H9 (cell line): ENCODE measurements around the gene ZDHHC13. TPM values are rescaled to one million over a fixed set of nuclear protein-coding genes. Genes with fewer than 3 reads are reported as not detected.

ENCODE experiments used
- DNase-seq: peaks from one replicate; pipeline ENCODE4 v3.0.0-alpha.2; 2017
- H2AFZ ChIP-seq: one replicate; pipeline ENCODE4 v1.6.1; 2013; ENCODE audit warnings: mild to moderate bottlenecking, low read length, control low read depth, moderate library complexity
- H2AK5ac ChIP-seq: 2 replicates; pipeline ENCODE4 v1.6.1; 2013; ENCODE audit warnings: low read length, control low read depth, mixed read lengths; ENCODE audit not compliant: insufficient read length
- H2BK120ac ChIP-seq: one replicate; pipeline ENCODE4 v1.6.1; 2013; ENCODE audit warnings: low read depth, mild to moderate bottlenecking, low read length, control low read depth, inconsistent platforms; ENCODE audit not compliant: poor library complexity, severe bottlenecking
- H2BK12ac ChIP-seq: 2 replicates; pipeline ENCODE4 v1.6.1; 2013; ENCODE audit warnings: low read length, control low read depth, mixed read lengths, low read depth; ENCODE audit not compliant: insufficient read length
- H2BK15ac ChIP-seq: 2 replicates; pipeline ENCODE4 v1.6.1; 2013; ENCODE audit warnings: low read depth, low read length, control low read depth
- H2BK20ac ChIP-seq: one replicate; pipeline ENCODE4 v1.6.1; 2013; ENCODE audit warnings: low read depth, mild to moderate bottlenecking, low read length, control low read depth, inconsistent platforms; ENCODE audit not compliant: poor library complexity, severe bottlenecking
- H2BK5ac ChIP-seq: 2 replicates; pipeline ENCODE4 v1.6.1; 2013; ENCODE audit warnings: low read length, control low read depth, mixed read lengths; ENCODE audit not compliant: insufficient read length
- H3K14ac ChIP-seq: 2 replicates; pipeline ENCODE4 v1.6.1; 2013; ENCODE audit warnings: low read length, control low read depth; ENCODE audit not compliant: insufficient read depth
- H3K18ac ChIP-seq: 2 replicates; pipeline ENCODE4 v1.6.1; 2013; ENCODE audit warnings: low read depth, mild to moderate bottlenecking, mixed read lengths, low read length, control low read depth; ENCODE audit not compliant: insufficient read length
- H3K23ac ChIP-seq: 2 replicates; pipeline ENCODE4 v1.6.1; 2013; ENCODE audit warnings: low read length, control low read depth, mixed read lengths, low read depth; ENCODE audit not compliant: insufficient read length
- H3K23me2 ChIP-seq: 2 replicates; pipeline ENCODE4 v1.6.1; 2013; ENCODE audit warnings: low read depth, mild to moderate bottlenecking, mixed read lengths, low read length, control low read depth; ENCODE audit not compliant: insufficient read length, poor library complexity, severe bottlenecking
- H3K27ac ChIP-seq: 2 replicates; pipeline ENCODE4 v1.5.1; 2013; ENCODE audit warnings: low read length, control low read depth, mixed read lengths, low read depth; ENCODE audit not compliant: insufficient read length
- H3K27me3 ChIP-seq: 2 replicates; pipeline ENCODE4 v1.6.1; 2013; ENCODE audit warnings: low read length, control low read depth, inconsistent platforms; ENCODE audit not compliant: insufficient read depth
- H3K4ac ChIP-seq: 2 replicates; pipeline ENCODE4 v1.6.1; 2013; ENCODE audit warnings: low read depth, mild to moderate bottlenecking, control low read depth, inconsistent platforms, low read length, moderate library complexity
- H3K4me1 ChIP-seq: 2 replicates; pipeline ENCODE4 v1.6.1; 2013; ENCODE audit warnings: low read length, control low read depth, inconsistent platforms; ENCODE audit not compliant: insufficient read depth
- H3K4me2 ChIP-seq: 2 replicates; pipeline ENCODE4 v1.6.1; 2013; ENCODE audit warnings: low read length, control low read depth, mixed read lengths; ENCODE audit not compliant: insufficient read length, insufficient read depth
- H3K56ac ChIP-seq: 2 replicates; pipeline ENCODE4 v1.6.1; 2013; ENCODE audit warnings: low read depth, mild to moderate bottlenecking, mixed read lengths, low read length, control low read depth; ENCODE audit not compliant: insufficient read length
- H3K79me1 ChIP-seq: 2 replicates; pipeline ENCODE4 v1.6.1; 2013; ENCODE audit warnings: low read depth, mild to moderate bottlenecking, moderate library complexity, low read length, control low read depth, inconsistent platforms; ENCODE audit not compliant: insufficient read depth, poor library complexity, severe bottlenecking
- H3K79me2 ChIP-seq: 2 replicates; pipeline ENCODE4 v1.6.1; 2013; ENCODE audit warnings: low read length, control low read depth, inconsistent platforms; ENCODE audit not compliant: insufficient read depth
- H3K9ac ChIP-seq: 2 replicates; pipeline ENCODE4 v1.6.1; 2013; ENCODE audit warnings: low read length, control low read depth, mixed read lengths; ENCODE audit not compliant: insufficient read length; ENCODE audit errors: extremely low read depth
- H3K9me3 ChIP-seq: one replicate; pipeline ENCODE4 v1.6.1; 2013; ENCODE audit warnings: low read depth, low read length, inconsistent platforms; ENCODE audit not compliant: control insufficient read depth
- H3T11ph ChIP-seq: one replicate; pipeline ENCODE4 v1.6.1; 2013; ENCODE audit warnings: mild to moderate bottlenecking, low read length, control low read depth, inconsistent platforms
- H4K20me1 ChIP-seq: one replicate; pipeline ENCODE4 v1.6.1; 2013; ENCODE audit not compliant: control insufficient read depth, insufficient read length, insufficient read depth
- H4K5ac ChIP-seq: 2 replicates; pipeline ENCODE4 v1.6.1; 2013; ENCODE audit warnings: low read depth, mild to moderate bottlenecking, mixed read lengths, low read length, control low read depth; ENCODE audit not compliant: insufficient read length
- H4K8ac ChIP-seq: replicated peaks from 2 replicates; pipeline ENCODE4 v1.6.1; 2013; ENCODE audit warnings: low read length, control low read depth, mixed read lengths, low read depth; ENCODE audit not compliant: insufficient read length
- H4K91ac ChIP-seq: 2 replicates; pipeline ENCODE4 v1.6.1; 2013; ENCODE audit warnings: low read depth, mild to moderate bottlenecking, moderate library complexity, mixed read lengths, low read length, control low read depth; ENCODE audit not compliant: insufficient read length
- H3K27ac Mint-ChIP-seq, 3 experiments: 2 replicates in 2 of 3; 3 replicates in 1 of 3; pipeline ENCODE4 v1.8.0; 2020 to 2021; ENCODE audit warnings: mixed read lengths in 3 of 3, mild to moderate bottlenecking in 1 of 3, moderate library complexity in 1 of 3
- H3K27me3 Mint-ChIP-seq: 2 replicates; pipeline ENCODE4 v1.8.0; 2021; ENCODE audit warnings: low read depth, mild to moderate bottlenecking, moderate library complexity, mixed read lengths
- H3K36me3 Mint-ChIP-seq, 3 experiments: 2 replicates in 2 of 3; 3 replicates in 1 of 3; pipeline ENCODE4 v1.8.0; 2020 to 2021; ENCODE audit warnings: low read depth in 3 of 3, mixed read lengths in 3 of 3; ENCODE audit not compliant: insufficient read depth in 1 of 3
- H3K4me1 Mint-ChIP-seq, 2 experiments: 2 replicates each; pipeline ENCODE4 v1.8.0; 2020; ENCODE audit warnings: mixed read lengths in 2 of 2
- H3K4me3 Mint-ChIP-seq, 2 experiments: 2 replicates in 1 of 2; 3 replicates in 1 of 2; pipeline ENCODE4 v1.8.0; 2020 to 2021; ENCODE audit warnings: mild to moderate bottlenecking in 2 of 2, mixed read lengths in 2 of 2, moderate library complexity in 1 of 2
- H3K9me3 Mint-ChIP-seq, 2 experiments: 2 replicates in 1 of 2; 3 replicates in 1 of 2; pipeline ENCODE4 v1.8.0; 2020; ENCODE audit warnings: mild to moderate bottlenecking in 2 of 2, mixed read lengths in 2 of 2, moderate library complexity in 1 of 2
- CTCF ChIP-seq: fragments of 200-600 bp; sonication (generic); conservative IDR thresholded peaks from 3 replicates; pipeline ENCODE4 v1.8.0; 2021; ENCODE audit warnings: antibody characterized with exemption, mild to moderate bottlenecking
- WGBS: extraction: QIAGEN DNeasy Blood & Tissue Kit; methylation state at CpG from one replicate; pipeline ENCODE4 v1.1.7; 2013; ENCODE audit warnings: missing lambda C conversion rate, low lambda C conversion rate, mixed read lengths; ENCODE audit not compliant: insufficient read length; ENCODE audit errors: extremely low coverage; 5-methylcytosine and 5-hydroxymethylcytosine counted together
- total RNA-seq: library from RNA; stranded (reverse); gene quantifications from 2 replicates; pipeline ENCODE4 v1.2.1, GENCODE V29; 2021

The ZDHHC13 gene
- total RNA-seq, 1 experiment from 2014 or later = 20.9 TPM

GRCh38 chr11:19193916-19194315 lies 76.9 kb downstream of the ZDHHC13 start:
- DNase-seq = no peak
- H3K23ac ChIP-seq = no peak overlapping the region
- Mint-ChIP-seq H3K9me3 (no peaks in the 10 kb centered on the region), H3K36me3 (no peaks in the 10 kb centered on the region), H3K4me1 (no peaks in the 10 kb centered on the region), H3K27me3 (no peaks in the 10 kb centered on the region), H3K27ac (no peak overlapping the region), H3K4me3 (no peak overlapping the region)
- no peaks in the 10 kb centered on the region for H3K79me2 ChIP-seq
- no peak overlapping the region for H3K4me2 ChIP-seq
- H3K18ac ChIP-seq = no peak overlapping the region
- H4K20me1 ChIP-seq = no peaks in the 10 kb centered on the region
- no peak overlapping the region for H2AFZ ChIP-seq
- no peak overlapping the region for H2BK12ac ChIP-seq
- H4K5ac ChIP-seq = no peak overlapping the region
- H3K23me2 ChIP-seq = no peaks in the 10 kb centered on the region
- H4K8ac ChIP-seq = no peak overlapping the region
- no CpG with 5 or more reads among the region's 2 CpGs for WGBS
- H2BK15ac ChIP-seq = no peak overlapping the region
- no peak overlapping the region for H2AK5ac ChIP-seq
- no peak overlapping the region for H3T11ph ChIP-seq
- no peak overlapping the region for H3K27ac ChIP-seq
- H2BK120ac ChIP-seq = no peak overlapping the region
- H3K14ac ChIP-seq = no peak overlapping the region
- no peaks in the 10 kb centered on the region for H3K79me1 ChIP-seq
- H3K4ac ChIP-seq = no peak overlapping the region
- H3K4me1 ChIP-seq = no peaks in the 10 kb centered on the region
- no peak overlapping the region for H2BK20ac ChIP-seq
- H3K9me3 ChIP-seq = no peaks in the 10 kb centered on the region
- H4K91ac ChIP-seq = no peak overlapping the region
- H2BK5ac ChIP-seq = no peak overlapping the region
- no peaks in the 10 kb centered on the region for H3K27me3 ChIP-seq
- no peak for TF ChIP-seq CTCF
- no peak overlapping the region for H3K9ac ChIP-seq
- no peak overlapping the region for H3K56ac ChIP-seq
